ENCODE data around the gene PAAF1.
"Not testable (repeated sequence)": the region's sequence is repeated elsewhere in the genome, so short reads cannot be mapped to it uniquely, and the experiment has no call there.

PAAF1 gene

GRCh38 chr11:73878771-73879170 lies 2.0 kb downstream of the PAAF1 start:
- no peak for DNase-seq (ENCODE audit: extremely low spot score, insufficient read length, low read depth)
- no peak for FAIRE-seq

GRCh38 chr11:73880449-73880848 lies 3.6 kb downstream of the PAAF1 start:
- FAIRE-seq; DNase-seq (ENCODE audit: extremely low spot score, insufficient read length, low read depth): not testable (repeated sequence)

GRCh38 chr11:73883856-73884255 lies 7.1 kb downstream of the PAAF1 start:
- no peak for FAIRE-seq
- no peak for DNase-seq (ENCODE audit: extremely low spot score, insufficient read length, low read depth)

GRCh38 chr11:73888244-73888643 lies 11.4 kb downstream of the PAAF1 start:
- FAIRE-seq (no peak), DNase-seq (ENCODE audit: extremely low spot score, insufficient read length, low read depth) (no peak)

- no peak for DNase-seq (ENCODE audit: extremely low spot score, insufficient read length, low read depth)
Measured at GRCh38 chr11:73889019-73889418, 12.2 kb downstream of the PAAF1 start.

GRCh38 chr11:73889536-73889935 lies 12.7 kb downstream of the PAAF1 start:
- FAIRE-seq = no peak
- no peak for DNase-seq (ENCODE audit: extremely low spot score, insufficient read length, low read depth)

More at GRCh38 chr11:73889019-73889418, 12.2 kb downstream of the PAAF1 start:
- no peak for FAIRE-seq

GRCh38 chr11:73893041-73893440 lies 16.2 kb downstream of the PAAF1 start:
- FAIRE-seq (no peak), DNase-seq (ENCODE audit: extremely low spot score, insufficient read length, low read depth) (no peak)

- no peak for FAIRE-seq
Measured at GRCh38 chr11:73894725-73895335, 18.0 kb downstream of the PAAF1 start.

GRCh38 chr11:73902303-73902702 lies 25.5 kb downstream of the PAAF1 start:
- FAIRE-seq (no peak), DNase-seq (ENCODE audit: extremely low spot score, insufficient read length, low read depth) (no peak)

More at GRCh38 chr11:73894725-73895335, 18.0 kb downstream of the PAAF1 start:
- no peak for DNase-seq (ENCODE audit: extremely low spot score, insufficient read length, low read depth)

GRCh38 chr11:73907191-73907590 lies 30.4 kb downstream of the PAAF1 start:
- FAIRE-seq = no peak
- DNase-seq (ENCODE audit: extremely low spot score, insufficient read length, low read depth) = no peak

- DNase-seq (ENCODE audit: extremely low spot score, insufficient read length, low read depth) (no peak), FAIRE-seq (no peak)
Measured at GRCh38 chr11:73912026-73912425, 35.2 kb downstream of the PAAF1 start.

GRCh38 chr11:73913472-73913871 lies 36.7 kb downstream of the PAAF1 start:
- FAIRE-seq = no peak
- no peak for DNase-seq (ENCODE audit: extremely low spot score, insufficient read length, low read depth)

GRCh38 chr11:73914284-73914683 lies 37.5 kb downstream of the PAAF1 start:
- FAIRE-seq (no peak), DNase-seq (ENCODE audit: extremely low spot score, insufficient read length, low read depth) (no peak)

- FAIRE-seq = no peak
- DNase-seq (ENCODE audit: extremely low spot score, insufficient read length, low read depth) = no peak
Measured at GRCh38 chr11:73916435-73916834, 39.6 kb downstream of the PAAF1 start.

GRCh38 chr11:73921180-73921579 lies 44.4 kb downstream of the PAAF1 start:
- DNase-seq (ENCODE audit: extremely low spot score, insufficient read length, low read depth) (no peak), FAIRE-seq (no peak)

- FAIRE-seq (no peak), DNase-seq (ENCODE audit: extremely low spot score, insufficient read length, low read depth) (no peak)
Measured at GRCh38 chr11:73929388-73929787, 52.6 kb downstream of the PAAF1 start.

GRCh38 chr11:73931039-73931645 lies 54.3 kb downstream of the PAAF1 start:
- DNase-seq (ENCODE audit: extremely low spot score, insufficient read length, low read depth) (no peak), FAIRE-seq (no peak)

- no peak for FAIRE-seq
Measured at GRCh38 chr11:73931951-73932350, 55.2 kb downstream of the PAAF1 start.

GRCh38 chr11:73932781-73933180 lies 56.0 kb downstream of the PAAF1 start:
- DNase-seq (ENCODE audit: extremely low spot score, insufficient read length, low read depth) = no peak
- FAIRE-seq = no peak

More at GRCh38 chr11:73931951-73932350, 55.2 kb downstream of the PAAF1 start:
- no peak for DNase-seq (ENCODE audit: extremely low spot score, insufficient read length, low read depth)

GRCh38 chr11:73936047-73936446 lies 59.2 kb downstream of the PAAF1 start:
- FAIRE-seq; DNase-seq (ENCODE audit: extremely low spot score, insufficient read length, low read depth): not testable (repeated sequence)

GRCh38 chr11:73939096-73939495 lies 62.3 kb downstream of the PAAF1 start:
- FAIRE-seq = no peak
- no peak for DNase-seq (ENCODE audit: extremely low spot score, insufficient read length, low read depth)
